Central memory CD8-positive, alpha-beta T cell (primary cell): ENCODE measurements around the gene IRF1.
A peak's percentile ranks its signal among the peaks of the same experiment; 100 is the strongest.

Experiments used
- ATAC-seq: fragments of 150-1000 bp; cut with Tn5 transposase; replicated peaks from 2 replicates; pipeline ENCODE4 v1.10.0; 2022; ENCODE audit warnings: mild to moderate bottlenecking, moderate FRiP score, moderate number of reproducible peaks; ENCODE audit not compliant: poor library complexity, severe bottlenecking; ENCODE audit errors: extremely low read depth
- DNase-seq, 2 donors: peaks; one replicate each; pipeline ENCODE4 v3.0.0; 2021; ENCODE audit warnings: low spot score in 2 of 2
- H3K27ac Mint-ChIP-seq: one replicate; pipeline ENCODE4 v1.8.0; 2022; ENCODE audit warnings: low read depth, mild to moderate bottlenecking, moderate library complexity, mixed read lengths
- H3K27me3 Mint-ChIP-seq: one replicate; pipeline ENCODE4 v1.8.0; 2022; ENCODE audit warnings: mixed read lengths
- H3K36me3 Mint-ChIP-seq: one replicate; pipeline ENCODE4 v1.8.0; 2022; ENCODE audit warnings: mild to moderate bottlenecking, moderate library complexity, mixed read lengths; ENCODE audit not compliant: insufficient read depth
- H3K4me1 Mint-ChIP-seq: one replicate; pipeline ENCODE4 v1.8.0; 2022; ENCODE audit warnings: mixed read lengths
- H3K4me3 Mint-ChIP-seq: one replicate; pipeline ENCODE4 v1.8.0; 2022; ENCODE audit warnings: mild to moderate bottlenecking, moderate library complexity, mixed read lengths
- H3K9me3 Mint-ChIP-seq: one replicate; pipeline ENCODE4 v1.8.0; 2022; ENCODE audit warnings: mixed read lengths

Gene IRF1

GRCh38 chr5:132498686-132499271, 8.2 kb upstream of the IRF1 start:
- Mint-ChIP-seq H3K36me3 (peaks cover 13% of the 10 kb centered on the region), H3K4me3 (no peak overlapping the region), H3K27ac (peak overlapping the region; percentile 15), H3K27me3 (no peaks in the 10 kb centered on the region), H3K4me1 (peaks cover 64% of the 10 kb centered on the region), H3K9me3 (no peaks in the 10 kb centered on the region)
- ATAC-seq = no peak
- no peak for DNase-seq

- H3K4me3 Mint-ChIP-seq = no peak overlapping the region
- no peak for DNase-seq
These were observed 7.6 kb upstream of the IRF1 start for GRCh38 chr5:132498152-132498551.

GRCh38 chr5:132497488-132497997, 7.0 kb upstream of the IRF1 start:
- Mint-ChIP-seq H3K27me3 (no peaks in the 10 kb centered on the region), H3K4me3 (peak overlapping the region; percentile 85), H3K27ac (peak overlapping the region; percentile 84), H3K9me3 (no peaks in the 10 kb centered on the region), H3K4me1 (peaks cover 71% of the 10 kb centered on the region), H3K36me3 (peaks cover 13% of the 10 kb centered on the region)
- DNase-seq (no peak), ATAC-seq (no peak)

More at GRCh38 chr5:132498152-132498551, 7.6 kb upstream of the IRF1 start:
- Mint-ChIP-seq H3K27me3 (no peaks in the 10 kb centered on the region), H3K9me3 (no peaks in the 10 kb centered on the region), H3K27ac (peak overlapping the region; percentile 84), H3K4me1 (peaks cover 70% of the 10 kb centered on the region), H3K36me3 (peaks cover 13% of the 10 kb centered on the region)
- ATAC-seq = no peak

- DNase-seq (peak in 1 of 2 donors; percentile 24), ATAC-seq (no peak)
- Mint-ChIP-seq H3K4me1 (peaks cover 77% of the 10 kb centered on the region), H3K4me3 (peak overlapping the region; percentile 85), H3K36me3 (peaks cover 14% of the 10 kb centered on the region), H3K9me3 (no peaks in the 10 kb centered on the region), H3K27ac (peak overlapping the region; percentile 84), H3K27me3 (no peaks in the 10 kb centered on the region)
These were observed 6.3 kb upstream of the IRF1 start for GRCh38 chr5:132496631-132497487.

- Mint-ChIP-seq H3K27me3 (no peaks in the 10 kb centered on the region), H3K4me3 (peak overlapping the region; percentile 85), H3K27ac (peak overlapping the region; percentile 84), H3K9me3 (no peaks in the 10 kb centered on the region), H3K36me3 (peaks cover 17% of the 10 kb centered on the region), H3K4me1 (peaks cover 81% of the 10 kb centered on the region)
- DNase-seq (peak; percentile 64 to 80), ATAC-seq (peak; percentile 66)
These were observed 5.6 kb upstream of the IRF1 start for GRCh38 chr5:132496191-132496630.

GRCh38 chr5:132495667-132496190, 5.2 kb upstream of the IRF1 start:
- peak overlapping the region; percentile 84 for H3K27ac Mint-ChIP-seq
- DNase-seq (peak; percentile 40 to 48), ATAC-seq (peak; percentile 24)
- H3K27me3 Mint-ChIP-seq = no peaks in the 10 kb centered on the region
- no peaks in the 10 kb centered on the region for H3K9me3 Mint-ChIP-seq
- H3K4me1 Mint-ChIP-seq = peaks cover 79% of the 10 kb centered on the region
- peaks cover 20% of the 10 kb centered on the region for H3K36me3 Mint-ChIP-seq
- peak overlapping the region; percentile 85 for H3K4me3 Mint-ChIP-seq

- Mint-ChIP-seq H3K4me1 (peaks cover 65% of the 10 kb centered on the region), H3K36me3 (peaks cover 37% of the 10 kb centered on the region), H3K27me3 (no peaks in the 10 kb centered on the region), H3K9me3 (no peaks in the 10 kb centered on the region), H3K4me3 (peak overlapping the region; percentile 36), H3K27ac (peak overlapping the region; percentile 84)
- DNase-seq (no peak), ATAC-seq (no peak)
These were observed 3.2 kb upstream of the IRF1 start for GRCh38 chr5:132493821-132494220.

GRCh38 chr5:132493241-132493640, 2.7 kb upstream of the IRF1 start:
- H3K4me1 Mint-ChIP-seq = peaks cover 65% of the 10 kb centered on the region
- no peak for ATAC-seq
- no peaks in the 10 kb centered on the region for H3K9me3 Mint-ChIP-seq
- H3K36me3 Mint-ChIP-seq = peaks cover 43% of the 10 kb centered on the region
- H3K27me3 Mint-ChIP-seq = no peaks in the 10 kb centered on the region
- DNase-seq = no peak
- peak overlapping the region; percentile 36 for H3K4me3 Mint-ChIP-seq
- peak overlapping the region; percentile 84 for H3K27ac Mint-ChIP-seq

- Mint-ChIP-seq H3K36me3 (peaks cover 50% of the 10 kb centered on the region), H3K4me3 (peak overlapping the region; percentile 97), H3K4me1 (peaks cover 66% of the 10 kb centered on the region), H3K27me3 (no peaks in the 10 kb centered on the region), H3K27ac (peak overlapping the region; percentile 96), H3K9me3 (no peaks in the 10 kb centered on the region)
- ATAC-seq (no peak), DNase-seq (no peak)
These were observed 2.0 kb upstream of the IRF1 start for GRCh38 chr5:132492386-132493125.

- no peaks in the 10 kb centered on the region for H3K27me3 Mint-ChIP-seq
- H3K27ac Mint-ChIP-seq = peak overlapping the region; percentile 96
- DNase-seq = peak; percentile 23 to 34
- H3K9me3 Mint-ChIP-seq = no peaks in the 10 kb centered on the region
- peaks cover 70% of the 10 kb centered on the region for H3K4me1 Mint-ChIP-seq
- peak; percentile 8 for ATAC-seq
- H3K4me3 Mint-ChIP-seq = peak overlapping the region; percentile 97
- peaks cover 55% of the 10 kb centered on the region for H3K36me3 Mint-ChIP-seq
These were observed 1.1 kb upstream of the IRF1 start for GRCh38 chr5:132491368-132492364.

- Mint-ChIP-seq H3K36me3 (peaks cover 63% of the 10 kb centered on the region), H3K9me3 (no peaks in the 10 kb centered on the region), H3K27me3 (no peaks in the 10 kb centered on the region), H3K27ac (peak overlapping the region; percentile 96), H3K4me3 (peak overlapping the region; percentile 97), H3K4me1 (peaks cover 72% of the 10 kb centered on the region)
- ATAC-seq (peak; percentile 36), DNase-seq (peak in 1 of 2 donors; percentile 36)
These were observed 596 bp downstream of the IRF1 start for GRCh38 chr5:132489871-132490483.
